ENCODE data around the gene FSCN2. TPM values are rescaled to one million over a fixed set of nuclear protein-coding genes. Genes with fewer than 3 reads are reported as not detected.
A peak's percentile ranks its signal among the peaks of the same experiment; 100 is the strongest.

FSCN2 gene
- total and polyA plus RNA-seq, 12 donors = 0.14 to 1.3 (median 0.45) TPM; not detected in 2

DNA sequence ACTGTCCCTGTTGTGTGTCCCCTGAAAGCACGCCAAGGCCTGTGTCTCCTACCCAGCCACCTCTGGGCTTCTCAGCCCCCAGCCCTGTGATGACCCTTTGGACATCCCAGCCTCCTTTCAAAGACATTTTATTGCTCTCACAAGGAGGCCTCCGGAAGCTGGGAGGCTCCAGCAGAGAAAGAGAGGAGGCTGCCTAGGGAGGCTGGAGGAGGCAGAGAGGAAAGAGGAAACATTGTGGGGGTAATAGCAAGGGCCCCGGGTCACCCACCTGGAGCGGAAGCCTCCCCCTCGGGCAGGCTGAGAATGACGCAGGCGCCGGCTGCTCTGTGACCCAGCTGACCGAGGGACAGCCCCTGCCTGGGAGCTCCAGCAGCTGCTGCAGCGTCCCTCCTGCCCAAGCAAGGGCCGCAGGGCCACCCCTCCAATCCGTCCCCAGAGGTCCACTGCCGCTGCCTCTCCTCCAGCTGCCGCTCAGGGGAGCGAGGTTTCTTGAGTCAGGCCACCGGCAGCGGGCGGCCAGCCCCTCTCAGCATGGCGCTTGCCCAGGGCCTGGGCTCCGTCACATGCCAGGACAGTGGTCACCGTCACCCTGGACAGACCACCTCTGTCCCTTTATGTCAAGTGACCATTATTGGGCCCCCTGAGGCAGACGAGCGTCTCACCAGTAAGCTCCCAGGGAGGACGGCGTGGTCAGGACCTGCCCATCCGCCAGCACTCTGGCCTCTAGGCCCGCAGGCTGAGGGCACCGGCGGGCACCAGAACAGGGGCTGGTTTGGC, 44.9 kb upstream of the FSCN2 start:
- DNase-seq = peak; percentile 68 to 80
- H3K27ac ChIP-seq = peak overlapping the region in 9 of 10 donors; percentile 37 to 60 (median 48)
- whole genome bisulfite sequencing, 2 donors = 48 to 54% methylated on average over 29 of the region's 29 CpGs
- no peaks in the 10 kb centered on the region for H3K9me3 ChIP-seq
- intact Hi-C loops (cut with DNase I) = loop anchor here (2.0 to 10.0 kb wide), 12 partner anchors 61 to 338 kb away; partner anchors contain the start of genes SLC38A10 (in 3 of the 10) and BAHCC1 (in 1 of the 10)
- H3K4me3 ChIP-seq = peak overlapping the region in 9 of 10 donors; percentile 33 to 59 (median 54)
- ATAC-seq = peak; percentile 4 to 70 (median 28)
- TF ChIP-seq, protein P1, sequence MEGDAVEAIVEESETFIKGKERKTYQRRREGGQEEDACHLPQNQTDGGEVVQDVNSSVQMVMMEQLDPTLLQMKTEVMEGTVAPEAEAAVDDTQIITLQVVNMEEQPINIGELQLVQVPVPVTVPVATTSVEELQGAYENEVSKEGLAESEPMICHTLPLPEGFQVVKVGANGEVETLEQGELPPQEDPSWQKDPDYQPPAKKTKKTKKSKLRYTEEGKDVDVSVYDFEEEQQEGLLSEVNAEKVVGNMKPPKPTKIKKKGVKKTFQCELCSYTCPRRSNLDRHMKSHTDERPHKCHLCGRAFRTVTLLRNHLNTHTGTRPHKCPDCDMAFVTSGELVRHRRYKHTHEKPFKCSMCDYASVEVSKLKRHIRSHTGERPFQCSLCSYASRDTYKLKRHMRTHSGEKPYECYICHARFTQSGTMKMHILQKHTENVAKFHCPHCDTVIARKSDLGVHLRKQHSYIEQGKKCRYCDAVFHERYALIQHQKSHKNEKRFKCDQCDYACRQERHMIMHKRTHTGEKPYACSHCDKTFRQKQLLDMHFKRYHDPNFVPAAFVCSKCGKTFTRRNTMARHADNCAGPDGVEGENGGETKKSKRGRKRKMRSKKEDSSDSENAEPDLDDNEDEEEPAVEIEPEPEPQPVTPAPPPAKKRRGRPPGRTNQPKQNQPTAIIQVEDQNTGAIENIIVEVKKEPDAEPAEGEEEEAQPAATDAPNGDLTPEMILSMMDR (IDR thresholded peaks at IDR 0.05) = no peak
- H3K36me3 ChIP-seq = no peaks in the 10 kb centered on the region
- H3K4me1 ChIP-seq = peaks cover 21 to 70% (median 50%) of the 10 kb centered on the region in 9 donors
- peaks cover 0 to 40% (median 0%) of the 10 kb centered on the region in 7 donors for H3K27me3 ChIP-seq

DNA sequence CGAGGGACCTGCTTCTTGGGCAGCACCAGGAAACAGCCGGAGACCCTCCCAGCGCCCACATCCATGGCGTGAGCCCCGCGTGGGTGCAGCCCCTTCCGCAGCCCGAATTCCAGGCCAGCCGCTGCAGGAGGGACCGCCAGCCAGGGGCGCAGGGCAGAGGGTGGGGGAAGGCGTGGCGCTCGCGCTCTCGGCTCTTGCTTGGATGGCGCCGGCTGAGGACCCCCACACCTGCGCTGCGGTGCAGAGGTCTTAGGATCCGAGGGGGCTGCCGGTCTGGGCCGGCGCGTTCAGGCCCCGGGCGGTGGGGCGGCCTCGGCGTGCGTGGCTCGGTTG, 44.3 kb upstream of the FSCN2 start:
- TF ChIP-seq, protein P1 (IDR thresholded peaks at IDR 0.05) = no peak
- H3K4me3 ChIP-seq = peak overlapping the region in 9 of 10 donors; percentile 33 to 59 (median 54)
- no peaks in the 10 kb centered on the region for H3K36me3 ChIP-seq
- peak overlapping the region in 8 of 10 donors; percentile 37 to 60 (median 50) for H3K27ac ChIP-seq
- peaks cover 23 to 75% (median 56%) of the 10 kb centered on the region in 9 donors for H3K4me1 ChIP-seq
- no peak for DNase-seq
- ATAC-seq = peak in 4 of 8 donors; percentile 0 to 3 (median 0)
- H3K27me3 ChIP-seq = peaks cover 0 to 40% (median 0%) of the 10 kb centered on the region in 7 donors
- intact Hi-C loops (cut with DNase I) = loop anchor here (1.0 to 10.0 kb wide), 17 partner anchors 62 to 339 kb away; partner anchors contain the start of genes SLC38A10 (in 3 of the 10) and BAHCC1 (in 1 of the 10)
- WGBS, 2 donors = 8 to 12% methylated on average over 32 of the region's 32 CpGs
- H3K9me3 ChIP-seq = no peaks in the 10 kb centered on the region

DNA sequence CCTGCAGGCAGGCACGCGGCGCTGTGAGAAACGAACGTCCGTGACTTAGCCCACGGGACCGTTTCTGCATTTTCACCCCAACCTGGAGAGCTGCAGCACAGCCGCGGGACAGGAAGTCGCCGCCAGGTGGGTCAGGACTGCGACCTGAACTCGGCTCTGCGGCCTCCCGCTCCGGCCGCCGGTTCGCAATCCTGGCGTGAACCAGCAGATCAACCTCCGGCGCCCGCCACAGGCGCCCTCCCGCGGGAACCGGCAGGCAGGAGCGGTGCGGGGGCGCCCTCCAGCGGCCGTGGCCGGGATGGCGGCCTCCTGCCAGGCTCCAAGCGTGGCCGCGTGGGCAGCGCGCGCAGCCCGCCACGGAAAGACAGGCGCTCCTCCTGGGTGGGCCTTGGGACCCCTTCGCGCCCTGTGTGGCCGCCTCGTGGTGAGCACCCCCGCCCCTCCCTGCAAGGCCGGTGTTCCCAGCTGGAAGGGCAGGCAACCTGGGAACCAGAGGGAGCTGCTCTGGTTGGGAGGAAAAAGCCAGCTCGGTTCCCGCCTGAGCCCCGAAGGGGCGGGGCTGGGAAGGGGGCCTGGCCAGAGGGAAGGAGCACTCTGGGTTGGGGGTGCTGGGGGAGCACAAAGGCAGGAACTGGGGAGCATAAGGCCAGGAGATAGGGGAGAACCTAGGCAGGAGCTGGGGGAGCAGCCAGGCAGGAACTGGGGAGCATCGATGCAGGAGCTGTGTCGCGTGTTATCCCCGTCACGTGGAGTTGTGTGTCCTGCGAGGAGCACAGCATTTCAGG, 43.8 kb upstream of the FSCN2 start:
- no peaks in the 10 kb centered on the region for H3K36me3 ChIP-seq
- H3K4me3 ChIP-seq = peak overlapping the region in 9 of 10 donors; percentile 33 to 59 (median 54)
- no peaks in the 10 kb centered on the region for H3K9me3 ChIP-seq
- H3K27me3 ChIP-seq = peaks cover 0 to 40% (median 0%) of the 10 kb centered on the region in 7 donors
- TF ChIP-seq, protein P1 (IDR thresholded peaks at IDR 0.05) = peak in 8 of 9 donors; percentile 95 to 100 (median 99)
- WGBS, 2 donors = 5% methylated on average over 60 of the region's 60 CpGs
- peak; percentile 88 to 90 for DNase-seq
- peak overlapping the region in 5 of 10 donors; percentile 38 to 59 (median 52) for H3K27ac ChIP-seq
- intact Hi-C loops (cut with DNase I) = loop anchor here (1.0 to 10.0 kb wide), 15 partner anchors 62 to 340 kb away; partner anchors contain the start of gene SLC38A10 (in 3 of the 10)
- peak; percentile 48 to 76 (median 64) for ATAC-seq
- H3K4me1 ChIP-seq = peaks cover 23 to 78% (median 61%) of the 10 kb centered on the region in 9 donors
